Measurements from ENCODE around the gene EHD4.

The EHD4 gene

GRCh38 chr15:41994772-41995475 lies 22.6 kb upstream of the EHD4 start:
- no peak for DNase-seq (ENCODE audit: low read depth)

- no peak for DNase-seq (ENCODE audit: low read depth)
Measured at GRCh38 chr15:41994171-41994650, 21.9 kb upstream of the EHD4 start.

- no peak for DNase-seq (ENCODE audit: low read depth)
Measured at GRCh38 chr15:41993472-41994170, 21.3 kb upstream of the EHD4 start.

- DNase-seq (ENCODE audit: low read depth), result no peak
Measured at GRCh38 chr15:41992803-41993190, 20.4 kb upstream of the EHD4 start.

GRCh38 chr15:41992151-41992802 lies 19.9 kb upstream of the EHD4 start:
- no peak for DNase-seq (ENCODE audit: low read depth)

- no peak for DNase-seq (ENCODE audit: low read depth)
Measured at GRCh38 chr15:41990691-41991090, 18.3 kb upstream of the EHD4 start.

- DNase-seq (ENCODE audit: low read depth), result no peak
Measured at GRCh38 chr15:41990243-41990605, 17.9 kb upstream of the EHD4 start.

- DNase-seq (ENCODE audit: low read depth), result peak; percentile 76
Measured at GRCh38 chr15:41989573-41990242, 17.4 kb upstream of the EHD4 start.

GRCh38 chr15:41988896-41989572 lies 16.7 kb upstream of the EHD4 start:
- DNase-seq (ENCODE audit: low read depth), result no peak

GRCh38 chr15:41987925-41988275 lies 15.5 kb upstream of the EHD4 start:
- DNase-seq (ENCODE audit: low read depth), result no peak

GRCh38 chr15:41987246-41987924 lies 15.0 kb upstream of the EHD4 start:
- no peak for DNase-seq (ENCODE audit: low read depth)

- DNase-seq (ENCODE audit: low read depth), result no peak
Measured at GRCh38 chr15:41985236-41986160, 13.1 kb upstream of the EHD4 start.

GRCh38 chr15:41984622-41985021 lies 12.3 kb upstream of the EHD4 start:
- DNase-seq (ENCODE audit: low read depth), result no peak

- no peak for DNase-seq (ENCODE audit: low read depth)
Measured at GRCh38 chr15:41983621-41984571, 11.5 kb upstream of the EHD4 start.

- DNase-seq (ENCODE audit: low read depth), result no peak
Measured at GRCh38 chr15:41983221-41983620, 10.9 kb upstream of the EHD4 start.

- no peak for DNase-seq (ENCODE audit: low read depth)
Measured at GRCh38 chr15:41982133-41982930, 10.0 kb upstream of the EHD4 start.

- DNase-seq (ENCODE audit: low read depth), result no peak
Measured at GRCh38 chr15:41981371-41982132, 9.2 kb upstream of the EHD4 start.
